SK-N-SH (cell line): ENCODE results near the gene OR2S2.
A peak's percentile ranks its signal among the peaks of the same experiment; 100 is the strongest.

Experiments
- CHD2 ChIP-seq: fragments of 150-350 bp; IDR thresholded peaks from 2 replicates; pipeline ENCODE4 v1.6.1; 2018; ENCODE audit warnings: low read length; ENCODE audit not compliant: partially characterized antibody
- ELF1 ChIP-seq: IDR thresholded peaks from 2 replicates; pipeline ENCODE4 v1.4.0; 2012
- EP300 ChIP-seq, 2 experiments: IDR thresholded peaks; 2 replicates each; pipeline versions ENCODE4 v1.4.0 to v1.6.1; 2012; ENCODE audit warnings: borderline replicate concordance in 1 of 2, low read depth in 1 of 2, low read length in 1 of 2
- EZH2phosphoT487 ChIP-seq: fragments of 200-600 bp; sonication (generic); IDR thresholded peaks from 2 replicates; pipeline ENCODE4 v1.6.1; 2017; ENCODE audit warnings: low read depth, mixed run types, mild to moderate bottlenecking, antibody characterized with exemption, moderate library complexity, borderline replicate concordance
- GABPA ChIP-seq: IDR thresholded peaks from 2 replicates; pipeline ENCODE4 v1.4.0; 2012; ENCODE audit warnings: low read depth, mild to moderate bottlenecking
- GATA2 ChIP-seq: sonication (generic); formaldehyde crosslinking; IDR thresholded peaks from 2 replicates; pipeline ENCODE4 v1.5.0; 2020; ENCODE audit warnings: mild to moderate bottlenecking, missing genetic modification reagents
- POLR2AphosphoS5 ChIP-seq: IDR thresholded peaks from 2 replicates; pipeline ENCODE4 v1.6.1; 2012; ENCODE audit warnings: low read depth, low read length
- RAD21 ChIP-seq: IDR thresholded peaks from 2 replicates; pipeline ENCODE4 v1.6.1; 2012; ENCODE audit warnings: mild to moderate bottlenecking, low read length
- REST ChIP-seq: IDR thresholded peaks from 2 replicates; pipeline ENCODE4 v1.6.1; 2012; ENCODE audit warnings: mild to moderate bottlenecking, low read depth, low read length, moderate library complexity
- RXRA ChIP-seq: IDR thresholded peaks from 2 replicates; pipeline ENCODE4 v1.4.0; 2012; ENCODE audit warnings: low read depth, mild to moderate bottlenecking, borderline replicate concordance
- SIN3A ChIP-seq: IDR thresholded peaks from 2 replicates; pipeline ENCODE4 v1.6.1; 2012; ENCODE audit warnings: low read depth, mild to moderate bottlenecking, low read length, moderate library complexity, borderline replicate concordance
- TAF1 ChIP-seq: IDR thresholded peaks from 2 replicates; pipeline ENCODE4 v1.6.1; 2012; ENCODE audit warnings: low read depth, mild to moderate bottlenecking, low read length, moderate library complexity, borderline replicate concordance
- TF ChIP-seq, protein P1 (sequence below): fragments of 200-600 bp; sonication (generic); IDR thresholded peaks from 2 replicates; pipeline ENCODE4 v1.6.1; 2017; ENCODE audit warnings: antibody characterized with exemption, mild to moderate bottlenecking, moderate library complexity
- TF ChIP-seq, protein P2 (sequence below): IDR thresholded peaks from 2 replicates; pipeline ENCODE4 v1.4.0; 2012; ENCODE audit warnings: low read depth

DNA sequence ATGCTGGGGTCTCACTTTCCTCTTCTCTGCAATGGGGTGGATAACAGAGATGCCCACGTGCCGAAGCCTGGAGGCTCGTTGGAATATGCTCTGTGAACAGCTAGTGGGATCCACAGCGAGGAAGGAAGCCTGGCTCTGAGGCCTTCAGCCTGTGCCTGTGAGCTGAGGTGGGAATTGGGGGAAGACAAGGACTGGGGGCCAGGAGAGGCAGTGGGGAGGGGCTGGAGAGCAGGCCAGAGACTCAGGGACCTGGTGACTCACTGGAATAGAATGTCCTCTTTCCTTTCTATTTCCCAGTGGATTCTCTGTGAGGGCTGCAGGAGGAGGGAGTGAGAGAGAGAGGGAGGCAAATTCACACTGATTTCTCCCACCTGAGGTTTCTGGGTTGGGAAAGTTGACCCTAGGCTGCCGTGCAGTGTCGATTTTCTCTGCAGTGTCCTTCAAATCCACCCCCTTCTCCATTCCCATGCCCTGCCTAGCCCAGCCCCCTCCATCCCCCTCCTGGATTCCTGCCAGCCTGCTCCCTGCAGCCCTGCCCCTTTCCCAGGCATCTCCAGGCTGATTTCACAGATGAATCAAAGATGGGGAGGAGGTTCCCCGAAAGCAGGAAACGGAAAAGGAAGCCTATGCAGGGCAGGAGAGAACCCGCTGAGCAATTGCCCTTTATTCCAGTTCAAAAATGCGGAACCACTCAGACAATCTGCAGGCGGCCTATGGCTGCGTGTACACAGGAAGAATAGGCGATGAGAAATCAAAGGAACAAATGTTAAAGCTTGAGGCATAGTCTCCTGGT is 50.0 kb downstream of the OR2S2 start:
- TF ChIP-seq, protein P1, sequence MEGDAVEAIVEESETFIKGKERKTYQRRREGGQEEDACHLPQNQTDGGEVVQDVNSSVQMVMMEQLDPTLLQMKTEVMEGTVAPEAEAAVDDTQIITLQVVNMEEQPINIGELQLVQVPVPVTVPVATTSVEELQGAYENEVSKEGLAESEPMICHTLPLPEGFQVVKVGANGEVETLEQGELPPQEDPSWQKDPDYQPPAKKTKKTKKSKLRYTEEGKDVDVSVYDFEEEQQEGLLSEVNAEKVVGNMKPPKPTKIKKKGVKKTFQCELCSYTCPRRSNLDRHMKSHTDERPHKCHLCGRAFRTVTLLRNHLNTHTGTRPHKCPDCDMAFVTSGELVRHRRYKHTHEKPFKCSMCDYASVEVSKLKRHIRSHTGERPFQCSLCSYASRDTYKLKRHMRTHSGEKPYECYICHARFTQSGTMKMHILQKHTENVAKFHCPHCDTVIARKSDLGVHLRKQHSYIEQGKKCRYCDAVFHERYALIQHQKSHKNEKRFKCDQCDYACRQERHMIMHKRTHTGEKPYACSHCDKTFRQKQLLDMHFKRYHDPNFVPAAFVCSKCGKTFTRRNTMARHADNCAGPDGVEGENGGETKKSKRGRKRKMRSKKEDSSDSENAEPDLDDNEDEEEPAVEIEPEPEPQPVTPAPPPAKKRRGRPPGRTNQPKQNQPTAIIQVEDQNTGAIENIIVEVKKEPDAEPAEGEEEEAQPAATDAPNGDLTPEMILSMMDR: no peak
- TF ChIP-seq TAF1: 0 out of 2 replicates have a peak, but pooled peaks have one; percentile 18
- TF ChIP-seq, protein P2, sequence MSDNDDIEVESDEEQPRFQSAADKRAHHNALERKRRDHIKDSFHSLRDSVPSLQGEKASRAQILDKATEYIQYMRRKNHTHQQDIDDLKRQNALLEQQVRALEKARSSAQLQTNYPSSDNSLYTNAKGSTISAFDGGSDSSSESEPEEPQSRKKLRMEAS: no peak; the same call in 1 of the 2 replicates
- no peak for TF ChIP-seq RAD21
- TF ChIP-seq RXRA: no peak; the same call in 1 of the 2 replicates
- TF ChIP-seq REST: no peak
- TF ChIP-seq SIN3A: no peak
- TF ChIP-seq CHD2: peak; percentile 80
- TF ChIP-seq EZH2phosphoT487: no peak
- peak; percentile 71 for TF ChIP-seq GABPA
- no peak; a peak in 1 of 4 replicates for TF ChIP-seq EP300 (IDR thresholded peaks at IDR 0.05; ENCODE audit: borderline replicate concordance in 1 of 2, low read depth in 1 of 2, low read length in 1 of 2)
- no peak for TF ChIP-seq GATA2 (CRISPR knock-in tag)
- TF ChIP-seq ELF1: peak; percentile 59; the same call in 1 of the 2 replicates
- no peak for TF ChIP-seq POLR2AphosphoS5
